Stimulated activated CD8-positive, alpha-beta memory T cell treated with anti-CD3 and anti-CD28 coated beads, Interleukin-7, amount 100 ng/mL, for 48 hours (primary cell): ENCODE data around the gene TCEAL9.
"Not testable (repeated sequence)": the region's sequence is repeated elsewhere in the genome, so short reads cannot be mapped to it uniquely, and the experiment has no call there.

ENCODE experiments used
- DNase-seq, 2 donors: peaks; one replicate each; pipeline ENCODE4 v3.0.0-alpha.2; 2020; ENCODE audit warnings: low read depth in 1 of 2; ENCODE audit errors: extremely low read depth in 1 of 2

The TCEAL9 gene

GRCh38 chrX:103372886-103373285, 16.6 kb downstream of the TCEAL9 start:
- DNase-seq, result no peak

- no peak for DNase-seq
Observed at GRCh38 chrX:103373581-103373980, 17.3 kb downstream of the TCEAL9 start.

- DNase-seq, result peak in 1 of 2 donors; percentile 8
Observed at GRCh38 chrX:103376118-103376978, 20.0 kb downstream of the TCEAL9 start, which contains the start of gene BEX3. Gene BEX3 (plus strand): TSS chrX:103376538. CDS start chrX:103377522, 984 bp downstream.

- DNase-seq, result no peak
Observed at GRCh38 chrX:103376979-103377324, 20.6 kb downstream of the TCEAL9 start.

- no peak for DNase-seq
Observed at GRCh38 chrX:103378990-103379389, 22.7 kb downstream of the TCEAL9 start.

- DNase-seq, result no peak
Observed at GRCh38 chrX:103382877-103383276, 26.6 kb downstream of the TCEAL9 start.

GRCh38 chrX:103384672-103385071, 28.4 kb downstream of the TCEAL9 start:
- DNase-seq, result no peak

- not testable (repeated sequence) for DNase-seq
Observed at GRCh38 chrX:103385283-103385830, 29.1 kb downstream of the TCEAL9 start.

GRCh38 chrX:103386332-103386731, 30.0 kb downstream of the TCEAL9 start:
- no peak for DNase-seq

GRCh38 chrX:103393487-103393886, 37.2 kb downstream of the TCEAL9 start:
- DNase-seq, result no peak

GRCh38 chrX:103396186-103396585, 39.9 kb downstream of the TCEAL9 start:
- no peak for DNase-seq

GRCh38 chrX:103396660-103397059, 40.4 kb downstream of the TCEAL9 start:
- no peak for DNase-seq

- DNase-seq, result no peak
Observed at GRCh38 chrX:103397707-103398106, 41.4 kb downstream of the TCEAL9 start.

- DNase-seq, result no peak
Observed at GRCh38 chrX:103398421-103398864, 42.1 kb downstream of the TCEAL9 start.

GRCh38 chrX:103399744-103400143, 43.4 kb downstream of the TCEAL9 start:
- no peak for DNase-seq

GRCh38 chrX:103400931-103401330, 44.6 kb downstream of the TCEAL9 start:
- DNase-seq, result no peak

GRCh38 chrX:103404231-103405008, 48.1 kb downstream of the TCEAL9 start:
- DNase-seq, result peak in 1 of 2 donors; percentile 39

GRCh38 chrX:103405009-103405333, 48.7 kb downstream of the TCEAL9 start:
- no peak for DNase-seq

- no peak for DNase-seq
Observed at GRCh38 chrX:103406256-103406655, 50.0 kb downstream of the TCEAL9 start.

GRCh38 chrX:103407776-103408175, 51.5 kb downstream of the TCEAL9 start:
- DNase-seq, result no peak
